Midbrain (tissue), 1 donor: ENCODE measurements around the gene CITED2.
A peak's percentile ranks its signal among the peaks of the same experiment; 100 is the strongest.
"Not testable (repeated sequence)": the region's sequence is repeated elsewhere in the genome, so short reads cannot be mapped to it uniquely, and the experiment has no call there.

ENCODE experiments used
- DNase-seq: peaks from one replicate; lab custom pipeline; 2025; lab: John Stamatoyannopoulos, UW

CITED2 gene

GRCh38 chr6:139374357-139375225, at the start of gene CITED2:
Gene CITED2 (minus strand): TSS chr6:139374648. CDS start chr6:139373944, 704 bp downstream.
- DNase-seq, result peak; percentile 91

GRCh38 chr6:139423037-139423703, 48.7 kb upstream of the CITED2 start:
- DNase-seq, result no peak

- DNase-seq, result no peak
Observed at GRCh38 chr6:139422105-139423036, 47.9 kb upstream of the CITED2 start.

- DNase-seq, result no peak
Observed at GRCh38 chr6:139418481-139419132, 44.2 kb upstream of the CITED2 start.

GRCh38 chr6:139416146-139416545, 41.7 kb upstream of the CITED2 start:
- no peak for DNase-seq

- no peak for DNase-seq
Observed at GRCh38 chr6:139415365-139415764, 40.9 kb upstream of the CITED2 start.

GRCh38 chr6:139412103-139412502, 37.7 kb upstream of the CITED2 start:
- not testable (repeated sequence) for DNase-seq

GRCh38 chr6:139409026-139409425, 34.6 kb upstream of the CITED2 start:
- no peak for DNase-seq

GRCh38 chr6:139407718-139408222, 33.3 kb upstream of the CITED2 start:
- DNase-seq, result no peak

- no peak for DNase-seq
Observed at GRCh38 chr6:139406577-139407343, 32.3 kb upstream of the CITED2 start.

GRCh38 chr6:139402876-139403386, 28.5 kb upstream of the CITED2 start:
- no peak for DNase-seq

GRCh38 chr6:139398658-139399057, 24.2 kb upstream of the CITED2 start:
- no peak for DNase-seq

- DNase-seq, result no peak
Observed at GRCh38 chr6:139395891-139396301, 21.4 kb upstream of the CITED2 start.

GRCh38 chr6:139395371-139395770, 20.9 kb upstream of the CITED2 start:
- DNase-seq, result no peak

GRCh38 chr6:139394027-139394649, 19.7 kb upstream of the CITED2 start:
- no peak for DNase-seq

GRCh38 chr6:139392794-139393193, 18.3 kb upstream of the CITED2 start:
- no peak for DNase-seq

- no peak for DNase-seq
Observed at GRCh38 chr6:139391709-139392108, 17.3 kb upstream of the CITED2 start.

- no peak for DNase-seq
Observed at GRCh38 chr6:139390447-139390846, 16.0 kb upstream of the CITED2 start.

GRCh38 chr6:139388384-139388783, 13.9 kb upstream of the CITED2 start:
- no peak for DNase-seq

- no peak for DNase-seq
Observed at GRCh38 chr6:139386404-139386803, 12.0 kb upstream of the CITED2 start.
